ENCODE data around the gene PARD3B. TPM values are rescaled to one million over a fixed set of nuclear protein-coding genes. Genes with fewer than 3 reads are reported as not detected.
"Not testable (repeated sequence)": the region's sequence is repeated elsewhere in the genome, so short reads cannot be mapped to it uniquely, and the experiment has no call there.

The PARD3B gene
- total RNA-seq, 2 experiments from 2014 or later: 0.46 TPM; not detected in 1

- H3K27ac Mint-ChIP-seq: no peak overlapping the region
- ChIA-PET POLR2A (no interaction called here), CTCF (no interaction called here)
- H3K4me1 Mint-ChIP-seq: no peaks in the 10 kb centered on the region
- no peaks in the 10 kb centered on the region for H3K9me3 Mint-ChIP-seq (ENCODE audit: low read depth)
- no peaks in the 10 kb centered on the region for H3K27me3 Mint-ChIP-seq
- no peak overlapping the region for H3K4me3 Mint-ChIP-seq
- no peaks in the 10 kb centered on the region for H3K36me3 Mint-ChIP-seq (ENCODE audit: low read depth)
- DNase-seq (no peak), ATAC-seq (no peak)
- intact Hi-C loops (cut with DNase I, micrococcal nuclease): no loop called here
These were observed 665.2 kb downstream of the PARD3B start for GRCh38 chr2:205210494-205210893.

DNA sequence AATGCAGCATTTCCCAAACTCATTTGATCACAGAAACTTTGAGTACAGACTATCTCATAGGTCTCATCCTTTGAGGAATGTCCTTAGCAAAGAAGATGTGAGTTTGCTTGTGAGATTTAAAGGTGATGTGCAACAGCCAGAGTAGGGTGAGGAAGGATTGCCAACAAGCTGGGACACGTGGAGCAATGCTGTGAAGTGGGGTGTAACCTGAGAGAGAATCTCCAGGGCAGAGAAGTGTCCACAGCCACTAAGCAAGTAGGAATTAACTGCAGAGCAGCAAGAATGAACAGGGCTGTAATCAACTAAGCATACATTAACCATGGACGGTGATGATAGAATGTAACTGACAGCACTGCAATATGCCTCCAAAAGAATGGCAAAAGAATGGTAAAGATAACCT is 667.1 kb downstream of the PARD3B start:
- intact Hi-C loops (cut with DNase I, micrococcal nuclease): no loop called here
- no peaks in the 10 kb centered on the region for H3K36me3 Mint-ChIP-seq (ENCODE audit: low read depth)
- CTCF ChIA-PET: no interaction called here

GRCh38 chr2:205216092-205216491 is 670.8 kb downstream of the PARD3B start:
- no peaks in the 10 kb centered on the region for H3K27me3 Mint-ChIP-seq
- DNase-seq (no peak), ATAC-seq (no peak)
- CTCF ChIA-PET: interaction anchor here (0.6 kb wide), 1 partner anchor 10 kb away, joined by 3 read pairs; no protein-coding TSS in a partner anchor
- intact Hi-C loops (cut with DNase I, micrococcal nuclease): no loop called here
- no peaks in the 10 kb centered on the region for H3K4me1 Mint-ChIP-seq
- H3K36me3 Mint-ChIP-seq (ENCODE audit: low read depth): no peaks in the 10 kb centered on the region
- POLR2A ChIA-PET: no interaction called here
- no peak overlapping the region for H3K4me3 Mint-ChIP-seq
- no peak overlapping the region for H3K27ac Mint-ChIP-seq
- no peaks in the 10 kb centered on the region for H3K9me3 Mint-ChIP-seq (ENCODE audit: low read depth)

More for the DNA sequence above, 667.1 kb downstream of the PARD3B start:
- H3K27me3 Mint-ChIP-seq: no peaks in the 10 kb centered on the region
- H3K4me1 Mint-ChIP-seq: no peaks in the 10 kb centered on the region
- no peak for ATAC-seq
- H3K4me3 Mint-ChIP-seq: no peak overlapping the region
- no peak overlapping the region for H3K27ac Mint-ChIP-seq
- no peak for DNase-seq
- POLR2A ChIA-PET: interaction anchor here (0.6 kb wide), 1 partner anchor 73 kb away, joined by 3 read pairs; no protein-coding TSS in a partner anchor
- H3K9me3 Mint-ChIP-seq (ENCODE audit: low read depth): no peaks in the 10 kb centered on the region

DNA sequence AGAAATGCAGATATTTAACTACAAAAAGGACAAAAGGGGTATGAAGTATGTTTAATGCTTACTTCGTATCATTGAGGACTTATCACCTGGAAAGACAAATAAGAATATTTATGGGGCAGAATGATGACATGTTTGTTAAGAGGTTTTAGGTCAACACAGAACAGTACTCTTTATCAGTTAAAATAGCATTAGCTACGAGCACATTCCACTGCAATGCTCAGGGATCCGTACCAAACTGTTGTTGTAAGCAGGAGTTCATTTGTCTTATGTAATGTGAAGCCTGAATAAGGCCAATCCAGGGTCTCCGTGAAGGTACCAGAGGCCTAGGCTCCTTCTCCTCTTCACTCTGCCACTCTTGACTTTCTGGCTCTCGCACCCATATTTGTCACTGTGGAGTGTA is 671.3 kb downstream of the PARD3B start:
- no peak for ATAC-seq
- Mint-ChIP-seq H3K4me3 (no peak overlapping the region), H3K4me1 (no peaks in the 10 kb centered on the region), H3K27ac (no peak overlapping the region), H3K9me3 (ENCODE audit: low read depth) (no peaks in the 10 kb centered on the region), H3K27me3 (no peaks in the 10 kb centered on the region), H3K36me3 (ENCODE audit: low read depth) (no peaks in the 10 kb centered on the region)
- no peak for DNase-seq
- POLR2A ChIA-PET: interaction anchor here (0.5 kb wide), 1 partner anchor 19 kb away, joined by 5 read pairs; no protein-coding TSS in a partner anchor
- CTCF ChIA-PET: no interaction called here
- intact Hi-C loops (cut with DNase I, micrococcal nuclease): no loop called here

GRCh38 chr2:205217004-205217403 is 671.7 kb downstream of the PARD3B start:
- ChIA-PET POLR2A (interaction anchor here (0.5 to 0.7 kb wide), 2 partner anchors 19 to 739 kb away, joined by 5 read pairs; no protein-coding TSS in a partner anchor), CTCF (no interaction called here)
- Mint-ChIP-seq H3K4me1 (no peaks in the 10 kb centered on the region), H3K27ac (no peak overlapping the region), H3K27me3 (no peaks in the 10 kb centered on the region), H3K9me3 (ENCODE audit: low read depth) (no peaks in the 10 kb centered on the region), H3K4me3 (no peak overlapping the region), H3K36me3 (ENCODE audit: low read depth) (no peaks in the 10 kb centered on the region)
- ATAC-seq: no peak
- no peak for DNase-seq
- intact Hi-C loops (cut with DNase I, micrococcal nuclease): no loop called here

DNA sequence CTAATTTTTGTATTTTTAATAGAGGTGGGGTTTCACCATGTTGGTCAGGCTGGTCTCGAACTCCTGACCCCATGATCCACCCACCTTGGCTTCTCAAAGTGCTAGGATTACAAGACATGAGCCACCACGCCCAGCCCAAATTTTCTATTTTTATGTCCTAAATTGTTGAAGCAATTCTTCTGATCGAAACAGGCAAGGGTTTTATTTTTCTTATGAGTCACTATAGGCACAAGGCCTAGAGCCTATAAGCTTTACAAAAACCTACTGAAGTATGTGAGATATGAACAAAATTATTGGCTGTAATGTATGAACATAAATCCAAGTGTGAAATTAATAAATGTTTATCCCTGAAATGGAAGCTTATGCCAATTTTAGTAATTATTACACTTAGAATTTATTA is 672.8 kb downstream of the PARD3B start:
- no peaks in the 10 kb centered on the region for H3K36me3 Mint-ChIP-seq (ENCODE audit: low read depth)
- H3K27me3 Mint-ChIP-seq: no peaks in the 10 kb centered on the region
- ChIA-PET POLR2A (interaction anchor here (0.6 kb wide), 1 partner anchor 196 kb away, joined by 3 read pairs; no protein-coding TSS in a partner anchor), CTCF (no interaction called here)
- H3K27ac Mint-ChIP-seq: no peak overlapping the region
- no peaks in the 10 kb centered on the region for H3K4me1 Mint-ChIP-seq
- H3K4me3 Mint-ChIP-seq: no peak overlapping the region
- intact Hi-C loops (cut with DNase I, micrococcal nuclease): no loop called here
- ATAC-seq: no peak
- DNase-seq: no peak
- H3K9me3 Mint-ChIP-seq (ENCODE audit: low read depth): no peaks in the 10 kb centered on the region

- intact Hi-C loops (cut with DNase I, micrococcal nuclease); H3K27ac Mint-ChIP-seq; POLR2A ChIA-PET; H3K4me3 Mint-ChIP-seq; H3K27me3 Mint-ChIP-seq; H3K4me1 Mint-ChIP-seq; ATAC-seq; H3K36me3 Mint-ChIP-seq (ENCODE audit: low read depth); DNase-seq; H3K9me3 Mint-ChIP-seq (ENCODE audit: low read depth): not testable (repeated sequence)
- CTCF ChIA-PET: interaction anchor here (0.7 kb wide), 1 partner anchor 9 kb away, joined by 3 read pairs; no protein-coding TSS in a partner anchor
These were observed 673.5 kb downstream of the PARD3B start for GRCh38 chr2:205218816-205219215.

DNA sequence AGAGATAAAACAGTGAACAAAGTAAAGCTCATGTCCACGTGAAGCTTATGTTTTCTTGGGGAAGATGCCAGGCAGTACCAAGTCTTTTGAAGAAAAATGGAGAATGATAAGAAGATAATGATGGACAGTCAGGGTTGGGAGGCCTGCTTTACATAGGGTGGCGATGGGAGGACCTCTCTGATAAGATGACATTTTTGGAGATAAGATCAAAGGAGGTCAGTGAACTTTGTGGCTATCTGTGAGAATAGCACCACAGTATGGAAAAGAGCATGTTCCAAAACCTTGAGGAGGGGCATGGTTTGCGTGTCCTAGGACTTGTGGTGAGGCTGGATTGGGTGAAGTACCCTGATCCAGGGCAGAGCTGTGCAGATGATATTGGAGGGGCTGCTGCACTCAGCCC is 675.3 kb downstream of the PARD3B start:
- Mint-ChIP-seq H3K4me3 (no peak overlapping the region), H3K4me1 (no peaks in the 10 kb centered on the region), H3K9me3 (ENCODE audit: low read depth) (peaks cover 2% of the 10 kb centered on the region), H3K27me3 (no peaks in the 10 kb centered on the region), H3K27ac (no peak overlapping the region), H3K36me3 (ENCODE audit: low read depth) (no peaks in the 10 kb centered on the region)
- ATAC-seq: no peak
- CTCF ChIA-PET: no interaction called here
- no peak for DNase-seq
- intact Hi-C loops (cut with DNase I, micrococcal nuclease): no loop called here
- POLR2A ChIA-PET: no interaction called here

DNA sequence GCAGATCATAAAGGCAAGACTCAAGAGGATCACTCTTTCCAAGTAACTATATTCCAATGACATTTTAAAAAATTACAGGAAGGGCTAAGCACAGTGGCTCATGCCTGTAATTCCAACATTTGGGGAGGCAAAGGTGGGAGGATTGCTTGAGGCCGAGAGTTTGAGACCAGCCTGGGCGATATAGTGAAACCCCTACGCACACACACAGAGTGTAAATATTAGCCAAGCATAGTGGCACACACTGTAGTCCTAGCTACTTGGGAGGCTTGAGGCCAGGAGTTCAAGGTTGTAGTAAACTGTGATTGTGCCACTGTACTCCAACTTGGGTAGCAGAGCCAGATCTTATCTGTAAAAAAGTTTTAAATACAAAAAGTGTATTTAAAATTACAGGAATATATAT is 686.8 kb downstream of the PARD3B start:
- Mint-ChIP-seq H3K36me3 (ENCODE audit: low read depth) (no peaks in the 10 kb centered on the region), H3K4me3 (no peak overlapping the region)

DNA sequence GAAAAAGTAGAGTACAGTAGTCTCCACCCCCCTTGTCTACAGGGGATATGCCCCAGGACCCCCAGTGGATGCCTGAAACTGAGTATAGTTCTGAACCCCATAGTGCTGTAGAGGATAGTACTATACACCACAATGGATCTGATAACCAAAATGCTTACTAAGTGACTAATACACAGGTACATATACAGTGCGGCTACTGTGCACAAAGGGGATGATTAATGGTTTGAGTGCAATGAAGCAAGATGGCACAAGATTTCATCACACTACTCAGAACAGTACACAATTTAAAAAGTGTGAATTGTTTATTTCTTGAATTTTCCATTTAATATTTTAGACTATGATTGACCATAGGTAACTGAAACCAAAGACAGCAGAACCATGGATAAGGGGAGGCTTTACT is 690.2 kb downstream of the PARD3B start:
- H3K27ac Mint-ChIP-seq: no peak overlapping the region
- no peaks in the 10 kb centered on the region for H3K27me3 Mint-ChIP-seq
- no peak for DNase-seq
- peaks cover 1% of the 10 kb centered on the region for H3K9me3 Mint-ChIP-seq (ENCODE audit: low read depth)
- intact Hi-C loops (cut with DNase I, micrococcal nuclease): no loop called here
- no peak for ATAC-seq
- POLR2A ChIA-PET: interaction anchor here (0.7 kb wide), 1 partner anchor 19 kb away, joined by 5 read pairs; no protein-coding TSS in a partner anchor
- H3K4me1 Mint-ChIP-seq: no peaks in the 10 kb centered on the region
- H3K36me3 Mint-ChIP-seq (ENCODE audit: low read depth): no peaks in the 10 kb centered on the region
- H3K4me3 Mint-ChIP-seq: no peak overlapping the region
- CTCF ChIA-PET: no interaction called here

More for the DNA sequence above, 686.8 kb downstream of the PARD3B start:
- DNase-seq (no peak), ATAC-seq (no peak)
- Mint-ChIP-seq H3K4me1 (no peaks in the 10 kb centered on the region), H3K27me3 (no peaks in the 10 kb centered on the region), H3K9me3 (ENCODE audit: low read depth) (peaks cover 5% of the 10 kb centered on the region), H3K27ac (no peak overlapping the region)
- CTCF ChIA-PET: interaction anchor here (0.6 kb wide), 1 partner anchor 64 kb away, joined by 4 read pairs; no protein-coding TSS in a partner anchor
- POLR2A ChIA-PET: no interaction called here
- intact Hi-C loops (cut with DNase I, micrococcal nuclease): no loop called here

DNA sequence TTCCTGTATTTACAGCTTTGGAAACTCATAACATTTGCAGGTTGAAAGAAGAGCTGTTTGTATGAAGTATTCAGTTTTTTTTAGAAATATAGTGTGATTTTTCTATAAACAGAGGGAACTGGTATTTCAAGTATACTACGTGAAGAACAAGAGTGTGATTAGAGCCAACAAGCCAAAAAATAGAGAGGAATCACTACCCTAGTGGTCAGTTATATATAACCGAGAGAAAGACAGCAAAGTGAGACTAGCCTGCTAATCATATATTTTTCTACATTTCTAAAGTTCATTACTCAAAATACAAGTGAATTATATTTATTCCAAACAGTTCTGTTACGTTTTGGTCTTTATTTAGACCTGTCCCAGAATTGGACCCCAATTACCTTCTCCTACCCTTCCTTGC is 692.2 kb downstream of the PARD3B start:
- ChIA-PET CTCF (no interaction called here), POLR2A (no interaction called here)
- no peaks in the 10 kb centered on the region for H3K4me1 Mint-ChIP-seq
- ATAC-seq (no peak), DNase-seq (no peak)
- H3K4me3 Mint-ChIP-seq: no peak overlapping the region
- H3K9me3 Mint-ChIP-seq (ENCODE audit: low read depth): no peaks in the 10 kb centered on the region
- no peaks in the 10 kb centered on the region for H3K36me3 Mint-ChIP-seq (ENCODE audit: low read depth)
- intact Hi-C loops (cut with DNase I, micrococcal nuclease): no loop called here
- H3K27me3 Mint-ChIP-seq: no peaks in the 10 kb centered on the region
- no peak overlapping the region for H3K27ac Mint-ChIP-seq

DNA sequence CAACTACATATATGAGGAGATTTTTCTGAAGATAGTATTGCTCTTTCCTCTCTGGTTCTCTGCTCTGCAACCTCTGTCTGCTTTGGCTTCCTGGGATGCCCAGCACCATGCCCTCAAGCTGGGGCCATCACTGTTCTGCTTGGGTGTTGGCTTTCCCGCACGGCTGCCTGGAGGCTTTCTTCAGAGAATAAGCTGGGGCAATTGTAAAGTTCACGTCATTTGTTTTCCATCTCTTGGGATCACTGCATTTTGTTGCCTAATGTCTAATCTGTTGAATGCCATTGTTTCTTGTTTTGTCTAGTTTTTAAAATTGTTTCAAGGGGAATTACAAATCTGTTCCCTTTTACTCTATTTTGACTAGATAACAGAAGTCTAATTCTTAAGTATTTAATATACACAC is 699.7 kb downstream of the PARD3B start:
- no peaks in the 10 kb centered on the region for H3K4me1 Mint-ChIP-seq
- CTCF ChIA-PET: no interaction called here
- POLR2A ChIA-PET: no interaction called here
- no peaks in the 10 kb centered on the region for H3K36me3 Mint-ChIP-seq (ENCODE audit: low read depth)
- no peaks in the 10 kb centered on the region for H3K27me3 Mint-ChIP-seq
- no peak overlapping the region for H3K4me3 Mint-ChIP-seq
- peak overlapping the region; percentile 42 for H3K27ac Mint-ChIP-seq
- intact Hi-C loops (cut with DNase I, micrococcal nuclease): no loop called here
- no peak for ATAC-seq
- H3K9me3 Mint-ChIP-seq (ENCODE audit: low read depth): no peaks in the 10 kb centered on the region
- no peak for DNase-seq

GRCh38 chr2:205245652-205246051 is 700.4 kb downstream of the PARD3B start:
- intact Hi-C loops (cut with DNase I, micrococcal nuclease): no loop called here
- H3K9me3 Mint-ChIP-seq (ENCODE audit: low read depth): no peaks in the 10 kb centered on the region
- no peaks in the 10 kb centered on the region for H3K27me3 Mint-ChIP-seq
- CTCF ChIA-PET: no interaction called here
- no peak overlapping the region for H3K4me3 Mint-ChIP-seq
- H3K4me1 Mint-ChIP-seq: no peaks in the 10 kb centered on the region
- H3K27ac Mint-ChIP-seq: no peak overlapping the region
- H3K36me3 Mint-ChIP-seq (ENCODE audit: low read depth): no peaks in the 10 kb centered on the region
- DNase-seq (no peak), ATAC-seq (no peak)
- POLR2A ChIA-PET: no interaction called here

Data from activated CD4-positive, alpha-beta T cell treated with anti-CD3 and anti-CD28 coated beads for 36 hours (primary cell).